CD14-positive monocyte (primary cell): ENCODE results near the gene PSMG1. TPM values are rescaled to one million over a fixed set of nuclear protein-coding genes. Genes with fewer than 3 reads are reported as not detected.

Experiments used
- DNase-seq, 3 donors: peaks; one replicate each; pipeline ENCODE4 v3.0.0-alpha.2; 2011 to 2022
- H2AFZ ChIP-seq: 2 replicates; pipeline ENCODE4 v1.6.0; 2012; ENCODE audit warnings: mild to moderate bottlenecking, low read depth, low read length, inconsistent platforms; ENCODE audit not compliant: insufficient read depth, poor library complexity, severe bottlenecking
- H3K27ac ChIP-seq, 2 donors: 1 replicate in 1 of 2; 2 replicates in 1 of 2; pipeline ENCODE4 v1.5.1; 2012 to 2013; ENCODE audit warnings: low read length in 2 of 2, control low read depth in 1 of 2, inconsistent platforms in 1 of 2, low read depth in 1 of 2, mild to moderate bottlenecking in 1 of 2
- H3K27me3 ChIP-seq, 2 donors: one replicate each; pipeline versions ENCODE4 v1.6.0 to v1.6.1; 2011 to 2013; ENCODE audit warnings: low read length in 2 of 2; ENCODE audit not compliant: control insufficient read depth in 2 of 2, insufficient read depth in 2 of 2
- H3K36me3 ChIP-seq, 2 donors: replicated peaks in 1 of 2; 1 replicate in 1 of 2; 2 replicates in 1 of 2; pipeline versions ENCODE4 v1.5.1 to v1.6.1; 2012 to 2013; ENCODE audit warnings: low read length in 2 of 2, control low read depth in 1 of 2, inconsistent platforms in 1 of 2, mild to moderate bottlenecking in 1 of 2; ENCODE audit not compliant: insufficient read depth in 2 of 2, control insufficient read depth in 1 of 2
- H3K4me1 ChIP-seq, 2 donors: 1 replicate in 1 of 2; 2 replicates in 1 of 2; pipeline versions ENCODE4 v1.5.1 to v1.6.1; 2012 to 2013; ENCODE audit warnings: low read length in 2 of 2, control low read depth in 1 of 2, inconsistent platforms in 1 of 2, mild to moderate bottlenecking in 1 of 2, moderate library complexity in 1 of 2; ENCODE audit not compliant: insufficient read depth in 2 of 2, control insufficient read depth in 1 of 2
- H3K4me2 ChIP-seq: replicated peaks from 2 replicates; pipeline ENCODE3; 2012; ENCODE audit warnings: low read length, moderate library complexity, mild to moderate bottlenecking; ENCODE audit not compliant: poor library complexity, severe bottlenecking; ENCODE audit errors: extremely low read depth
- H3K4me3 ChIP-seq, 3 experiments: fragments of 200-600 bp in 1 of 3; sonication (generic) in 1 of 3; replicated peaks in 1 of 3; 1 replicate in 2 of 3; 2 replicates in 1 of 3; pipeline ENCODE4 v1.5.1; 2011 to 2013; ENCODE audit warnings: low read length in 3 of 3, mild to moderate bottlenecking in 3 of 3, control low read depth in 2 of 3, low read depth in 2 of 3, inconsistent platforms in 1 of 3, moderate library complexity in 1 of 3
- H3K79me2 ChIP-seq: 2 replicates; pipeline ENCODE4 v1.6.0; 2012; ENCODE audit warnings: mild to moderate bottlenecking, control low read depth, inconsistent platforms, low read length, moderate library complexity; ENCODE audit not compliant: insufficient read depth
- H3K9ac ChIP-seq: 2 replicates; pipeline ENCODE4 v1.6.0; 2017; ENCODE audit warnings: low read length, mild to moderate bottlenecking; ENCODE audit not compliant: insufficient read depth, poor library complexity, severe bottlenecking
- H3K9me3 ChIP-seq, 2 donors: replicated peaks in 1 of 2; 1 replicate in 1 of 2; 2 replicates in 1 of 2; pipeline versions ENCODE4 v1.5.1 to v1.6.1; 2012 to 2013; ENCODE audit warnings: low read length in 2 of 2, control low read depth in 1 of 2; ENCODE audit not compliant: control insufficient read depth in 1 of 2, insufficient read depth in 1 of 2
- H4K20me1 ChIP-seq: 2 replicates; pipeline ENCODE4 v1.6.0; 2012; ENCODE audit warnings: mild to moderate bottlenecking, low read length, control low read depth, moderate library complexity; ENCODE audit not compliant: insufficient read depth
- H3K27ac Mint-ChIP-seq, 7 donors: one replicate each; pipeline ENCODE4 v1.8.0; 2020; ENCODE audit warnings: mild to moderate bottlenecking in 7 of 7, mixed read lengths in 7 of 7, moderate library complexity in 6 of 7, inconsistent platforms in 2 of 7
- H3K27me3 Mint-ChIP-seq, 3 donors: one replicate each; pipeline ENCODE4 v1.8.0; 2021 to 2022; ENCODE audit warnings: low read depth in 3 of 3, mild to moderate bottlenecking in 3 of 3, mixed read lengths in 3 of 3, moderate library complexity in 3 of 3, inconsistent platforms in 1 of 3
- H3K36me3 Mint-ChIP-seq, 2 donors: one replicate each; pipeline ENCODE4 v1.8.0; 2020; ENCODE audit warnings: mixed read lengths in 2 of 2, inconsistent platforms in 1 of 2, mild to moderate bottlenecking in 1 of 2
- H3K4me1 Mint-ChIP-seq: one replicate; pipeline ENCODE4 v1.8.0; 2020; ENCODE audit warnings: mild to moderate bottlenecking, mixed read lengths
- H3K4me3 Mint-ChIP-seq, 2 donors: one replicate each; pipeline ENCODE4 v1.8.0; 2020; ENCODE audit warnings: mild to moderate bottlenecking in 2 of 2, mixed read lengths in 2 of 2, moderate library complexity in 1 of 2
- H3K9me3 Mint-ChIP-seq, 7 donors: one replicate each; pipeline ENCODE4 v1.8.0; 2020 to 2022; ENCODE audit warnings: mixed read lengths in 7 of 7, mild to moderate bottlenecking in 6 of 7, moderate library complexity in 6 of 7, inconsistent platforms in 2 of 7
- CTCF ChIP-seq: fragments of 200-600 bp; IDR thresholded peaks from one replicate; pipeline ENCODE4 v1.8.0; 2022; ENCODE audit warnings: antibody characterized with exemption, mild to moderate bottlenecking
- WGBS: methylation state at CpG from one replicate; pipeline ENCODE4 v1.1.5; 2013; ENCODE audit warnings: missing lambda C conversion rate; ENCODE audit not compliant: insufficient coverage; 5-methylcytosine and 5-hydroxymethylcytosine counted together
- intact Hi-C, 2 donors: fragments of 100-400 bp; cut with micrococcal nuclease; formaldehyde crosslinking; loops; one replicate each; pipeline versions ENCODE4 v1.15.0 to v1.15.1; 2023
- polyA plus RNA-seq, 3 donors: library from polyadenylated mRNA; depleted of rRNA in 1 of 3; unstranded in 2 of 3; stranded (reverse) in 1 of 3; fragments of 300-500 nt in 2 of 3; fragments of >200 nt in 1 of 3; fragmentation: Illumina TruSeq in 2 of 3; gene quantifications; 1 replicate in 2 of 3; 2 replicates in 1 of 3; pipeline ENCODE4 v1.2.3, GENCODE V29; 2012 to 2021

The PSMG1 gene
- polyA plus RNA-seq, 3 donors: 8.5 to 29.2 (median 26.2) TPM

- peak overlapping the region in 1 of 7 donors; percentile 27 for H3K27ac Mint-ChIP-seq
- Histone ChIP-seq H3K79me2 (no peaks in the 10 kb centered on the region), H3K4me2 (no peak overlapping the region), H3K36me3 (no peaks in the 10 kb centered on the region), H3K9me3 (no peaks in the 10 kb centered on the region), H3K9ac (no peak overlapping the region), H3K27me3 (no peaks in the 10 kb centered on the region), H2AFZ (no peak overlapping the region), H4K20me1 (no peaks in the 10 kb centered on the region), H3K4me3 (no peak overlapping the region), H3K27ac (no peak overlapping the region), H3K4me1 (no peaks in the 10 kb centered on the region)
- intact Hi-C loops: loop anchor here (2.0 to 10.0 kb wide), 4 partner anchors 403 to 633 kb away; no protein-coding TSS in a partner anchor
- peaks cover 0 to 5% (median 0%) of the 10 kb centered on the region in 7 donors for H3K9me3 Mint-ChIP-seq
- no peak overlapping the region for H3K4me3 Mint-ChIP-seq
- H3K27me3 Mint-ChIP-seq: peaks cover 0 to 2% (median 0%) of the 10 kb centered on the region in 3 donors
- no peaks in the 10 kb centered on the region for H3K36me3 Mint-ChIP-seq
- WGBS: 88% methylated on average over 13 of the region's 14 CpGs
- DNase-seq: no peak
- TF ChIP-seq CTCF: no peak
- H3K4me1 Mint-ChIP-seq: no peaks in the 10 kb centered on the region
These were observed 45.7 kb downstream of the PSMG1 start for GRCh38 chr21:39137248-39138178.

GRCh38 chr21:39136711-39137110 lies 46.5 kb downstream of the PSMG1 start:
- no peaks in the 10 kb centered on the region for H3K4me1 ChIP-seq
- no peak overlapping the region for H3K9ac ChIP-seq
- H2AFZ ChIP-seq: no peak overlapping the region
- Mint-ChIP-seq H3K27ac (no peak overlapping the region), H3K27me3 (peaks cover 0 to 2% (median 0%) of the 10 kb centered on the region in 3 donors), H3K4me1 (no peaks in the 10 kb centered on the region), H3K4me3 (no peak overlapping the region), H3K9me3 (peaks cover 0 to 1% (median 0%) of the 10 kb centered on the region in 7 donors), H3K36me3 (no peaks in the 10 kb centered on the region)
- H4K20me1 ChIP-seq: no peaks in the 10 kb centered on the region
- no peak overlapping the region for H3K4me2 ChIP-seq
- TF ChIP-seq CTCF: no peak
- no peaks in the 10 kb centered on the region for H3K79me2 ChIP-seq
- H3K27ac ChIP-seq: no peak overlapping the region
- no peaks in the 10 kb centered on the region for H3K36me3 ChIP-seq
- no peaks in the 10 kb centered on the region for H3K9me3 ChIP-seq
- intact Hi-C loops: loop anchor here (5.0 to 10.0 kb wide), 3 partner anchors 404 to 632 kb away; no protein-coding TSS in a partner anchor
- WGBS: 100% methylated on average over 3 of the region's 5 CpGs
- DNase-seq: no peak
- H3K4me3 ChIP-seq: no peak overlapping the region
- H3K27me3 ChIP-seq: no peaks in the 10 kb centered on the region
